HG02840 (cell line): ENCODE measurements around the gene ABTB1.
"Not testable (repeated sequence)": the region's sequence is repeated elsewhere in the genome, so short reads cannot be mapped to it uniquely, and the experiment has no call there.

Source experiments
- ATAC-seq: cut with Tn5 transposase; IDR thresholded peaks from one replicate; pipeline ENCODE4 v1.9.1; 2021; ENCODE audit warnings: mild to moderate bottlenecking, moderate library complexity, moderate number of reproducible peaks; ENCODE audit not compliant: unreplicated experiment, low FRiP score

Gene ABTB1

GRCh38 chr3:127647166-127647844, 25.4 kb upstream of the ABTB1 start:
- no peak for ATAC-seq

GRCh38 chr3:127647845-127648204, 24.9 kb upstream of the ABTB1 start:
- no peak for ATAC-seq

DNA sequence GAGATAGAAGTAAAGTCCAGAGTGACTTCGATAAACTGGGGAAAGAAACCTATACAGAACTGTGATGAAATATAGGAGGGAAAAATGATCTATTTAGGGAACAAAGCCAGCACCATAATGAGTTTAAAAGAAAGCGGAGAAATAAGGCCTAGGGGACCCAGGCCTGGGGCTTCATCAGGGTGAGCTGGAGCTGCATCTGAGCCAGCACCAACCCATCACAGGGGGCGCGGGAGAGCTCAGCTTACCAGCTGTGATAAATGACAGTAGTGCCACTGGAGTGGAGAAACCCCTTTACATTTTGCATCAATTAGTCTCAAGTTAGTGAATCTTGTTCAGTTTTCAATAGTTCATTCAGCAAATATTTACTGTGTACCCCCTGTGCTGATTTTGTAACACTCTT, 22.5 kb upstream of the ABTB1 start:
- ATAC-seq, result no peak

DNA sequence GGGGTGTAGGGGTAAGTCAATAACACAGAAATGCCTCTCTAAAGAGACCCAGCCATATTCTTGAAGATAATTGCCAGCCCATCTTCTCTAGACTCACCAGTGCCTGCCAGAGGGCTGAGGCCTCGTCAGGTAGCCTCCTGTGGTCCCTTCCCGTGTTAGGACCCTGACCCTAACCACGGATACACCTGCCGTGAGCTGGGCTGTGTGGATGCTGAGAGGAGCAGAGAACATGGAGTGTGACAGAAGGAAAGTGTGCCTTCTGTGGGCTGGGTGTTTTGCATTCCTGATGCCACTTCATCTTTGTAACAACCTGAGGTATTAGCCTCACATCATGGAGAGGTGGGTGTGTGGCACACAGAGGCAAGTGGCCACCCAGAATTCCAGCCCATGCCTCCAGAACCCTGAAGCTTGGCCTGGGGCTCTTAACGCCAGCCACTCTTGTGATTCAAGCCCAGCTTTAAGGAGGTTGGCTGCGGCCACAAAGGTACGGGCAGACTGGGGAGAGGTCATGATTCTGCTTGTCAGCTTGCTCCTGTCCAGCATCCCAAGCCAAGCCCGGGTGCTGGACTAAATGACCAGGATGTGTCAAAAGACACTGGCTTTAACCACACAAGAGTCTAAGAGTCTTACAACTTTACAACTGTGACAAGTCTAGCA, 21.1 kb upstream of the ABTB1 start:
- ATAC-seq, result no peak

GRCh38 chr3:127652246-127652995, 20.3 kb upstream of the ABTB1 start:
- ATAC-seq, result no peak

- ATAC-seq, result no peak
Measured at GRCh38 chr3:127654374-127654773, 18.4 kb upstream of the ABTB1 start.

GRCh38 chr3:127654993-127655392, 17.8 kb upstream of the ABTB1 start:
- ATAC-seq, result not testable (repeated sequence)

DNA sequence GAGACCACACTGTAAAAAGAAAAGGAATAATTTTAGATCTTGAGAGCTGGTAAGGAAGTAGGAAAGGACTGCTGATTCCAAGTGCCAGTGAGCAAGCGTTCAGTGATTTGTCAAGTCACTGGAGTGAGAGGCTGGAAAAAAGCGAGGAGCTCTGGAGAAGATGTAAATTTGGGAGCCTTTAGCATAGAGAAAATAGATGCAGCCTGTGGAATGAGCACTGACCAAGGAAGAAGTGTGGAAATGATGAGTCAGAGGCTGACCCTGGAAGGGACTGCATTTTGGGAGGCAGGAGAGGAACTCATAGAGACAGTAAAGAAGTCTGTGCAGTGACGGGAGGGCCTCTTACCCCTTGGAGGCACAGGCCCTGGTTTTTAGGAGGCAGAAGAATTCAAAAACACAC, 17.1 kb upstream of the ABTB1 start:
- ATAC-seq, result no peak

DNA sequence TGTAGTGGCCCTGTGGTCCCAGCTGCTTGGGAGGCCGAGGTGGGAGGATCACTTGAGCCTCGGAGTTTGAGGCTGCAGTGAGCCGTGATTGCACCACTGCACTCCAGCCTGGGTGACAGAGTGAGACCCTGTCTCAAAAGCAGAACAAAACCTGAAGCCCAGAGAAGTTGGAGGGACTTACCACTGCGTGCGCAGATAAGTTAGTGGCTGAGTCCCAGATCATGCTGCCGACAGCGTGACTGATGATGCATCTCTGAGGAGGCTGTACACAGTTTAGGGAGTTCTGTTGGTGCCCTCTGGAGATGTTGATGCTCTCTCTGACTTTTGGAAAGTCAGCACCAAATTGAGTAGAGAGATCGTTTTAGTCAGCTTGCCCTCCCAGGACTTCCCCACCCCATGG, 15.8 kb upstream of the ABTB1 start:
- ATAC-seq, result no peak

DNA sequence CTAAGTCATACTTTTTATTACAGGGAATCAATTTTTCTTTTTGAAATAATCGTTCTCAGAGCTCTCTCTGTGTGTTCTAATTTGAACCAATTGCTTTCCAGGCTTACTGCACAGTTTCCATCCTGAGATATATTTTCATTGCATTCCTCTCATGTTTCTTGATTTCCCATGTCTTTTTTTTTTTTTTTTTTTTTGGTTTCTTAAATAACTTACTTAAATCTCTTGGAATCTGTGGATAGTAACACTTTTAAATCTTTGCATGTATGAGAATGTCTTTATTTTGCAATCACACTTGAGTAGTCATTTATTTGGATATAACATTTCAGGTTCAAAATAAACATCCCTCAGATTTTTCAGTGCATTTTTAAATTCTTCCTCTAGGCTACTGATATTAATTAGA, 14.5 kb upstream of the ABTB1 start:
- ATAC-seq, result no peak

DNA sequence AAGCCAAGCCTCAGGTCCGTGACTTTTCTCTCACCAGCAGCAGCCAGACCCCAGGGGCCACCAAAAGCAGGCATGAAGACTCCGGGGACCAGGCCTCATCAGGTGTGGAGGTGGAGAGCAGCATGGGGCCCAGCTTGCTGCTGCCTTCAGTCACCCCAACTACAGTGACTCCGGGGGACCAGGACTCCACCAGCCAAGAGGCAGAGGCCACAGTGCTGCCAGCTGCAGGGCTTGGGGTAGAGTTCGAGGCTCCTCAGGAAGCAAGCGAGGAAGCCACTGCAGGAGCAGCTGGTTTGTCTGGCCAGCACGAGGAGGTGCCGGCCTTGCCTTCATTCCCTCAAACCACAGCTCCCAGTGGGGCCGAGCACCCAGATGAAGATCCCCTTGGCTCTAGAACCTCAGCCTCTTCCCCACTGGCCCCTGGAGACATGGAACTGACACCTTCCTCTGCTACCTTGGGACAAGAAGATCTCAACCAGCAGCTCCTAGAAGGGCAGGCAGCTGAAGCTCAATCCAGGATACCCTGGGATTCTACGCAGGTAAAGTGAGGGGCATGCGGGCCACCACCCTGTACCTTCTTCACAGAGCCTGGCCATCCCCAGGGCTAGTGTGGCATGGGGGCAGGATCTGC, 12.0 kb upstream of the ABTB1 start:
- no peak for ATAC-seq

DNA sequence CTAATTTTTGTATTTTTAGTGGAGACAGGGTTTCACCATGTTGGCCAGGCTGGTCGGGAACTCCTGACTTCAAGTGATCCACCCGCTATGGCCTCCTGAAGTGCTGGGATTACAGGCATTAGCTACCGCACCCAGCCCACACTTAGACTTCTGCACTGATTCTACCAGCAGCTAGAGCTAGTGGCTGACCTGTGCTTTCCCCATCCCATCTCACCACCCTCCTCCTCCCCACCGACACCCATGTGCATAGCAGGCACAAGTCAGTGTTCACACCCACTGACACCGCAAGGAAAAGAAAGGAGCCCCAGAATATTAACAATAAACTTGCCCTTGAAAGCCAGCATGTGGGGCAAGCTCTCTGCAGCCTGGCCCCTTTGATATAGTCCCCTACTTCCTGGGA, 11.2 kb upstream of the ABTB1 start:
- ATAC-seq, result no peak

DNA sequence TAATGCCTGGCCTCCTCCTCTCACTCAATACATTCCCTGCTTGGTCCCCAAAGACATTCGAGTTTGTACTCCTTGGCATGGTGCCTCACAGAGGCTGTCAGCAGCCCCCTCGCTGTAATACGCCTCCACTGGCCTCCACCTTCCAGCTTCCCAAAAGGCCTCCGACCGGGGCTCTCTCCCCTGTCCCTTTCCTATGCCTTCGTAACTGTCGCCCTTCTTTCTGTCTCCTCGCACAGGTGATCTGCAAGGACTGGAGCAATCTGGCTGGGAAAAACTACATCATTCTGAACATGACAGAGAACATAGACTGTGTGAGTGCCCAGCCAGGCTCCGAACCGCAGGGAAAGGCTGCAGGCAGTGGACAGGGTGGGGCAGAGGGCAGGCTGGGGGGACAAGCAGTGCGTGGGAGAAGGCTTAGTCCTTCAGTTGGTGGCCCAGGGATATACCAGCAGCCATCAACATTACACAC, 10.7 kb upstream of the ABTB1 start:
- no peak for ATAC-seq

- no peak for ATAC-seq
Measured at GRCh38 chr3:127663151-127663550, 9.6 kb upstream of the ABTB1 start.

DNA sequence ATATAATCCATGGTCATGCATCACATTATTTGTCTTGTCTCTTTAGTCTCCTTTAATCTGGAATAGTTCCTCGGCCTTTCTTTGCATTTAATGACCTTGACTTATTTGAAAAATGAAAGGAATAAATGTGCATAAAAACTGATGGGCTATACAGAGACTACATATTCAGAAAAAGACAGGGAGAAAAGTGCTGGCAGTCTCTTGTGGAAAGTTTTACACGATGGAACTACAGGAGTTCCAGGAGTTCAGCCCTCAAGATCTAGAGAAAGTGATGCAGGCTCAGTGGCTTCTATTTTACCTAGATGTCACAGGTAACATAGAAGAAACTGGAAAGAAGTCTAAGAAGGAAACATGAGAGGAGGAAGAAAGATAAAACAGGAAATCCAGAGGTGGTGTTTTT, 7.6 kb upstream of the ABTB1 start:
- ATAC-seq, result no peak

- ATAC-seq, result no peak
Measured at GRCh38 chr3:127665586-127665985, 7.2 kb upstream of the ABTB1 start.

DNA sequence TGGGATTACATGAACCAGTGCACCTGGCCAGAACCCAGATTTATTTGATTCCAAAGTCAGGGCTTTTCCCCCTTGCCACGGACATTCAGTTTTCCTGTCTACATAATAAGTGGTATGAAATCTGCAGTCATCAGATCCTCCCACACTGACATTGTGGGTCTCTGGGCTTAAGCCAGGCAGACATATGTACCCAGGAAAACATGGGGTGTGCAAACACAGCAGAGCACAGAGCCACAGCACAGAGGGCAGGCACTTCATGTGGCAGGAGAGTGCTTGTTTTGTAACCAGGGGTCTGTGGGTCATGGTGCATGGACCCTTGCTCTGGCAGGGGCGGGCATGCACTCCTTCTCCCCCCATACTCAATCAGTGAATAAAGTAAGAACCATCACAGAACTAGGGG, 6.1 kb upstream of the ABTB1 start:
- no peak for ATAC-seq

DNA sequence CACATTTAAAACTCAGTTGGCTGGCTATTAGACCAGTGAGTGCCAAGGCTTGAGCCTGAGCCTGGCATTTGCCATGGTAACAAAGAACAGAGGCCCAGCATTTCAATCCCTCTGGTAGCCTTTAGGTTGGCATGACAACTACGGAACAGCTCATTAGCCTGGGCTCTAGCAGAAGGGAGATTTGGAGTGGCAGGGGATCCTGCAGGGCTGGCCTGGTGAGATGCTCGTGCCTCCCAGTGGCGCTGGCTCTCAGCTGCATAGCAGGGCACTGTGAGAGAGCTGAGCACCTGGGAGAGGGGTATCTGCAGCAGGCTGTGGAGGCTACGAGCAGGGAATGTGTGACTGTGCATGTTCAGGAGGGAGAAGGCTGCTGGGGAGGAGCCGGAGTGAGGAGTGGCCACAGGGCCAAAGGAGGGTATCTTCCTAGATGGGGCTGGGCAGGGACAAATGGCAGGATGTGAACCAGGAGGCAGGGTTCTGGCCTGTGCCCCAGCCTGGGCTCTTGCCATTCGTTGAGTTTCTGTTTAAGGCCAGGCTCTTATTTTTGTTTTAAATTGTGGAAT, 5.6 kb upstream of the ABTB1 start:
- ATAC-seq, result no peak

- ATAC-seq, result no peak
Measured at GRCh38 chr3:127668906-127669305, 3.8 kb upstream of the ABTB1 start.

- ATAC-seq, result no peak
Measured at GRCh38 chr3:127669541-127670228, 3.1 kb upstream of the ABTB1 start.
